ENCODE data around the gene SYTL3. TPM values are rescaled to one million over a fixed set of nuclear protein-coding genes. Genes with fewer than 3 reads are reported as not detected.
A peak's percentile ranks its signal among the peaks of the same experiment; 100 is the strongest.

The SYTL3 gene
- polyA plus RNA-seq, 1 donor (not counting 4 experiments of a cell fraction or from before 2014, with no cell fraction given), result 1.4 TPM

GRCh38 chr6:158737082-158737709 is 87.3 kb downstream of the SYTL3 start:
- dilution Hi-C loops (cut with MboI; ENCODE audit: extremely low pct_ligation_motif_present, low sequenced_read_pairs), result no loop called here
- peak overlapping the region; percentile 49 for H3K4me2 ChIP-seq (ENCODE audit: control insufficient read depth, extremely low read depth, insufficient read depth, low read depth, low read length)
- peaks cover 7% of the 10 kb centered on the region for H3K9me3 ChIP-seq (ENCODE audit: control insufficient read depth, low read depth, low read length)
- TF ChIP-seq CTCF (optimal IDR thresholded peaks at IDR 0.05 in 1 of 3, IDR thresholded peaks at IDR 0.05 in 1 of 3, conservative IDR thresholded peaks at IDR 0.05 in 1 of 3; ENCODE audit: extremely low read depth in 1 of 3, insufficient read depth in 2 of 3, low read length in 3 of 3) (no peak), EZH2 (IDR thresholded peaks at IDR 0.05; ENCODE audit: low read length) (no peak)
- peak overlapping the region; percentile 49 for H3K27ac ChIP-seq (ENCODE audit: control insufficient read depth, insufficient read depth, low read length)
- DNase-seq (ENCODE audit: low read depth, low spot score), result no peak
- no peaks in the 10 kb centered on the region for H4K20me1 ChIP-seq (ENCODE audit: control insufficient read depth, extremely low read depth, insufficient read depth, low read length)
- no peaks in the 10 kb centered on the region for H3K36me3 ChIP-seq (ENCODE audit: control insufficient read depth in 2 of 2, extremely low read depth in 1 of 2, insufficient read depth in 2 of 2, low read length in 2 of 2)
- no peaks in the 10 kb centered on the region for H3K79me2 ChIP-seq (ENCODE audit: control insufficient read depth, insufficient read depth, low read length)
- H3K27me3 ChIP-seq (ENCODE audit: control insufficient read depth, extremely low read depth, insufficient read depth, low read length), result no peaks in the 10 kb centered on the region
- peaks cover 21% of the 10 kb centered on the region for H3K4me1 ChIP-seq (ENCODE audit: control insufficient read depth, extremely low read depth, insufficient read depth, low read length)
- no peak overlapping the region for H3K4me3 ChIP-seq (ENCODE audit: control insufficient read depth in 2 of 3, extremely low read depth in 1 of 3, insufficient read depth in 2 of 3, low read depth in 1 of 3, low read length in 3 of 3)
- no peak for FAIRE-seq
- H2AFZ ChIP-seq (ENCODE audit: control insufficient read depth, low read length), result peak overlapping the region; percentile 62
- no peaks in the 10 kb centered on the region for H3K9me1 ChIP-seq (ENCODE audit: control insufficient read depth, extremely low read depth, insufficient read depth, low read length)
- H3K9ac ChIP-seq (ENCODE audit: control insufficient read depth, extremely low read depth, insufficient read depth, low read length), result no peak overlapping the region

GRCh38 chr6:158737710-158738615 is 88.1 kb downstream of the SYTL3 start:
- FAIRE-seq (peak; percentile 97), DNase-seq (ENCODE audit: low read depth, low spot score) (peak; percentile 71)
- dilution Hi-C loops (cut with MboI; ENCODE audit: extremely low pct_ligation_motif_present, low sequenced_read_pairs), result no loop called here
- no peak overlapping the region for H3K9ac ChIP-seq (ENCODE audit: control insufficient read depth, extremely low read depth, insufficient read depth, low read length)
- H3K9me1 ChIP-seq (ENCODE audit: control insufficient read depth, extremely low read depth, insufficient read depth, low read length), result no peaks in the 10 kb centered on the region
- peaks cover 7% of the 10 kb centered on the region for H3K9me3 ChIP-seq (ENCODE audit: control insufficient read depth, low read depth, low read length)
- H3K4me3 ChIP-seq (ENCODE audit: control insufficient read depth in 2 of 3, extremely low read depth in 1 of 3, insufficient read depth in 2 of 3, low read depth in 1 of 3, low read length in 3 of 3), result no peak overlapping the region
- H4K20me1 ChIP-seq (ENCODE audit: control insufficient read depth, extremely low read depth, insufficient read depth, low read length), result no peaks in the 10 kb centered on the region
- H3K4me1 ChIP-seq (ENCODE audit: control insufficient read depth, extremely low read depth, insufficient read depth, low read length), result peaks cover 25% of the 10 kb centered on the region
- peak overlapping the region; percentile 49 for H3K27ac ChIP-seq (ENCODE audit: control insufficient read depth, insufficient read depth, low read length)
- no peaks in the 10 kb centered on the region for H3K27me3 ChIP-seq (ENCODE audit: control insufficient read depth, extremely low read depth, insufficient read depth, low read length)
- H3K36me3 ChIP-seq (ENCODE audit: control insufficient read depth in 2 of 2, extremely low read depth in 1 of 2, insufficient read depth in 2 of 2, low read length in 2 of 2), result no peaks in the 10 kb centered on the region
- H3K79me2 ChIP-seq (ENCODE audit: control insufficient read depth, insufficient read depth, low read length), result no peaks in the 10 kb centered on the region
- peak overlapping the region; percentile 49 for H3K4me2 ChIP-seq (ENCODE audit: control insufficient read depth, extremely low read depth, insufficient read depth, low read depth, low read length)
- TF ChIP-seq EZH2 (IDR thresholded peaks at IDR 0.05; ENCODE audit: low read length) (no peak), CTCF (optimal IDR thresholded peaks at IDR 0.05 in 1 of 3, IDR thresholded peaks at IDR 0.05 in 1 of 3, conservative IDR thresholded peaks at IDR 0.05 in 1 of 3; ENCODE audit: extremely low read depth in 1 of 3, insufficient read depth in 2 of 3, low read length in 3 of 3) (no peak)
- H2AFZ ChIP-seq (ENCODE audit: control insufficient read depth, low read length), result peak overlapping the region; percentile 62

Measured in keratinocyte (primary cell).